GM21619 (cell line): ENCODE measurements around the gene PRICKLE2.

ENCODE experiments used
- ATAC-seq: cut with Tn5 transposase; IDR thresholded peaks from one replicate; pipeline ENCODE4 v1.9.1; 2021; ENCODE audit not compliant: unreplicated experiment

Gene PRICKLE2

GRCh38 chr3:64222501-64223111 lies 2.7 kb downstream of the PRICKLE2 start:
- ATAC-seq, result no peak

- no peak for ATAC-seq
These were observed 3.6 kb downstream of the PRICKLE2 start for GRCh38 chr3:64221571-64222257.

- no peak for ATAC-seq
These were observed 4.9 kb downstream of the PRICKLE2 start for GRCh38 chr3:64220161-64220914.

GRCh38 chr3:64218746-64219145 lies 6.5 kb downstream of the PRICKLE2 start:
- ATAC-seq, result no peak

- ATAC-seq, result no peak
These were observed 6.9 kb downstream of the PRICKLE2 start for GRCh38 chr3:64218329-64218728.

GRCh38 chr3:64216274-64217147 lies 8.8 kb downstream of the PRICKLE2 start:
- no peak for ATAC-seq

- no peak for ATAC-seq
These were observed 9.7 kb downstream of the PRICKLE2 start for GRCh38 chr3:64215559-64215958.

GRCh38 chr3:64215103-64215502 lies 10.2 kb downstream of the PRICKLE2 start:
- ATAC-seq, result no peak

GRCh38 chr3:64214381-64215018 lies 10.8 kb downstream of the PRICKLE2 start:
- no peak for ATAC-seq

- no peak for ATAC-seq
These were observed 11.3 kb downstream of the PRICKLE2 start for GRCh38 chr3:64213962-64214379.

- ATAC-seq, result no peak
These were observed 11.9 kb downstream of the PRICKLE2 start for GRCh38 chr3:64213224-64213878.

GRCh38 chr3:64209866-64210621 lies 15.2 kb downstream of the PRICKLE2 start:
- no peak for ATAC-seq

- ATAC-seq, result no peak
These were observed 17.8 kb downstream of the PRICKLE2 start for GRCh38 chr3:64207289-64208080.

- no peak for ATAC-seq
These were observed 21.0 kb downstream of the PRICKLE2 start for GRCh38 chr3:64203969-64204908.

GRCh38 chr3:64203216-64203615 lies 22.1 kb downstream of the PRICKLE2 start:
- ATAC-seq, result no peak

- no peak for ATAC-seq
These were observed 25.3 kb downstream of the PRICKLE2 start for GRCh38 chr3:64199932-64200331.

GRCh38 chr3:64196236-64196929 lies 28.9 kb downstream of the PRICKLE2 start:
- ATAC-seq, result no peak
